GM21737 (cell line): ENCODE data around the gene HBM.
"Not testable (repeated sequence)": the region's sequence is repeated elsewhere in the genome, so short reads cannot be mapped to it uniquely, and the experiment has no call there.

Source experiments
- ATAC-seq: cut with Tn5 transposase; IDR thresholded peaks from one replicate; pipeline ENCODE4 v1.9.1; 2021; ENCODE audit warnings: mild to moderate bottlenecking, moderate library complexity; ENCODE audit not compliant: unreplicated experiment

The HBM gene

DNA sequence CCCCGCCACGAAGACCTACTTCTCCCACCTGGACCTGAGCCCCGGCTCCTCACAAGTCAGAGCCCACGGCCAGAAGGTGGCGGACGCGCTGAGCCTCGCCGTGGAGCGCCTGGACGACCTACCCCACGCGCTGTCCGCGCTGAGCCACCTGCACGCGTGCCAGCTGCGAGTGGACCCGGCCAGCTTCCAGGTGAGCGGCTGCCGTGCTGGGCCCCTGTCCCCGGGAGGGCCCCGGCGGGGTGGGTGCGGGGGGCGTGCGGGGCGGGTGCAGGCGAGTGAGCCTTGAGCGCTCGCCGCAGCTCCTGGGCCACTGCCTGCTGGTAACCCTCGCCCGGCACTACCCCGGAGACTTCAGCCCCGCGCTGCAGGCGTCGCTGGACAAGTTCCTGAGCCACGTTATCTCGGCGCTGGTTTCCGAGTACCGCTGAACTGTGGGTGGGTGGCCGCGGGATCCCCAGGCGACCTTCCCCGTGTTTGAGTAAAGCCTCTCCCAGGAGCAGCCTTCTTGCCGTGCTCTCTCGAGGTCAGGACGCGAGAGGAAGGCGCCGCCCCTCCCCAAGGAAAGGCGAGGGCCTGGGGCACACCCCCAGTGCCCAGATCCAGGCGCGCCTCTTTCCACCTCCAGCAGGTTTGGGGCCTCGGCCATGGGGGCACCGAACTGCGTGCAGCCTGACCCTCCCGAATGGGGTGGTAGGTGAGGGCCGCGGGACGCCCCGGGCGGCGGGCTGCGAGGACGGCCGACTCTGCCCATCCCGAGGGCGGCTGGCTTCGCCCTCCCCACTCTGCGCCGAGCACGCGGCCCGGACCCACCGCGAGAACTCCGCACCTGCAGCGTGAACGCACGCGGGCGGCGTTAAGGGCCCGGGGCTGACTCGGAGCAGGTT is 15.1 kb downstream of the HBM start:
- no peak for ATAC-seq

DNA sequence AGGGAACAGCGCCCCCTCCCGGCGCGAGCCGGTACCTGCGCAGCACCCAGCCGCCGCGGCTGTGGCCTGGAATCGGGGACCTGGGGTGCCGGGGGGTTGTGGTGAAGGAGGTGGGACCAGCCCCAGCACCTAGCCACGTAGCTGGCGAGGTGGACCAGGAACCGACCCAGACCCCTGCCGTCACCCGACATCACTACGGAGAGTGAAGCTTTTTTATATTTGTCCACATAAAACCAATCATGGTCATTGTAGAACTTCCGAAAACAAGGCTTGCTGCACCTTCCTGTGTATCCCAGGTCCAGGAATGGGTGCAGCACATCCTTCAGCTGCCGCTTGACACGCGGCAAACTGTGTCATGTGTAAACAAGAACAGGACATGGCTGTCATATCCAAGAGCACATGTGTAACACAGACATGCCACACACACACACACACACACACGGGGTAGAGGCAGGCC is 15.8 kb downstream of the HBM start:
- ATAC-seq = no peak

DNA sequence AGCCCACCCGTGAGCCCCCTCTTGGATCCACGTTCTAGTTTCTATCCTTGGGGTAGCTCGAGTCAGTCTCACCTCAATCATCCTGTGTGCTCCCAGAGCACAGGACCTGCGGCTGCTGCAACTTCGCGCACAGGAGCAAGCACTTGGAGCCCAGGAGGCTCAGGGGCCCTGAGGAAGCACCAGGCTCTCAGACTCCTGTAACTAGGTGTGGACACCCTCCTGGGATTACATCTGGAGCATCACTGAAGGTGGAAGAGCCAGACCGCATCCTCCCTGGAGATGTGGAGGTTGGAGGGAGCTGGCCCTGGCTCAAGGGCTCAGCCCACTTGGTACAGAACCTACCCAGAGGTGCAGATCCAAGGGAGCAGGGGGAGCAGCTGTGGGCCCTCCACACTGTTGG is 17.2 kb downstream of the HBM start:
- no peak for ATAC-seq

DNA sequence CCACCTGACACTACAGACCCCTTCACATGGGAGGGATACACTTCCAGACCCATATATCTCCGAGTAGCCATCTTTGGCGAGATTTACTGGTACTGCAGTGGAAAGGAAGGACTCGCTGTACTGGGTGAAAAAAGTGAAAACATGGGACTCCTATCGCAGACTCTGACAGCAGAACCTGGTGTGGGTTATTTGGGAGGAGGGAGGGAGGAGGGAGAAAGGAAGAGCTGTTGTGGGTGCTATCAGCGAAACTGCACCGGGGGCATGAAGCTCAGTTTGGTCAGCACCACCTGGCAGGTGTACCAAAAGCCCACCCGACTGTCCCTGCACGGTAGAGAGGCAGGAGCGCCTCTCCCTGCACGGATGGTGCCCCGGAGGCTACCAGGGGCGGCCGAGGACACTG is 19.4 kb downstream of the HBM start:
- ATAC-seq = no peak

DNA sequence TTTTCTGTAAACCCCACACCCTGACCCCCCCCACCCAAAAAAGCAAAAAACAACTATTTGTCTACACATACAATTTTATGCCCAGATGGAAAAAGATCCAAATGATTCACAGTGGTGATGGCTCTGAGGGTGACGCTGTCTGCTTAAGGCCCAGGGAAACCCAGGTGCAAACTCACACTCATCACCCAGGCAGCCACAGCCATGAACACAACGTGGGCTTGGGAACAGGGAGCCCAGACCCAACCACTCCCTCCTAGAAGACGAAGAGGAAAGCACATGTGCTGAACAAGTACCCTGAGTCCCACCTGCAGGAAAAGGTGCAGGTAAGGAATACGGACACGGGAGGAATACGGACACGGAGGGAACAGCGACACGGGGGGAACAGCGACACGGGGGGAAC is 19.9 kb downstream of the HBM start:
- no peak for ATAC-seq

DNA sequence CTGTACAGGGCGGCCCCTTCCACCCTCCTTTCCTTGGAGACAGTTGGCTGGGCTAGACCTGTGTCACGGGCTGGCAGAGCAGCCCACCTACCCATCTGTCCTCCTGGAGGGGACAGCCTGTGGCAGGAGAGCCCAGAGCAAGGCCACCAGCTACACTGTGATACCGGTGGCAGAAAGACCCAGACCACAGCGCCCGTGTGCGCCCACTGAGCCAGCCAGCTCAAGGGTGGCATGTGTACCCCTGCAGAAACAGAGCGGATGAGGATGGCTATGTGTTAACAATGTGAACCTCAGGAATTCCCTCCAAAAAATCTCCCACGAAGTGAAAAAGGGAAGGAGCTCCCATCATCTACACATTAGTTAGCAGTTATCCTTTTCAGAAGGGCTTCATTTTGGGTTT is 21.6 kb downstream of the HBM start:
- ATAC-seq = no peak

DNA sequence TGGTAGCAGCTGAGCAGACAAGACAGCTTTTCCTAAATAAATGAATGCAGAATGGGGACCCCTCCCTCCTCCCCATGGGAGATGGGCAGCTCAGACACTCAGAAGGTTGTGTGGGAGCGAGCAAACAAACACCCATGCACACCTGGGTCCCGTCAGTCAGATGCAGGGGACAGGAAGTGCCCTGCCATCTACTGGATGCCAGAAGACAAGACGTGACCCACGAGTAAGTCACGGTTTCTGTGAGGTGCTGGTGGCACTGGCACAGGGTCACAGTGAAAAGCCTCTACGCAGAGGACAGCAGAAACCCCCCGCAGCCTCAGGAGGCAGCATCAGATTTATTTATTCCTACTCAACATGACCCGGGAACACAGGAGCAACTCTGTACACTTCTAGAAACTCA is 22.9 kb downstream of the HBM start:
- ATAC-seq = no peak

DNA sequence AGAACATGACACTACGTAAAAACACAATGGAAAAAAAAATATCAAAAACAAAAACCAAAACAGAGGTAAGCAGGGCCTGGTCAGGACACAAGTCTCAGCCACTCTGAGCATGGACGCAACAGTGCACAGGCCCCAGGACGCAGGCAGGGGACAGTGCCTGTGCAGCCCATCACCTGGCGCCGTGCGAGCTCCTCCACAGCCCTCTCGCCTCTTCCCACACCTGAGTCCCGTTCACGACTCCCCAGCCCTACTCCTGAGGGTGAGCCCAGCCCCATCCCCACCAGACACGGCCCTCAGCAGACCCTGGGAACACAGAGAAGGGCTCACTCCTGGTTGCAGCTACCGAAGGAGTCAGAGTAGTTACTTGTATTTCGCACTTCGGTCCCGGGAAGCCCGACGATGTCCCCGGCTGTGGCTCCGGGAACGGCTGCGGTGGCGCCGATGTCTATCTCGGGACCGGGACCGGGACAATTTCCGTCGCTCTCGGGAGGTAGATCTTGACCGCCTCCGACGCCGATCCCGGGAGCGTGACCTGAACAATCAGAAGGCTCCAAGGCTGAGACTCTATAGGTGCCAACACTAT is 23.9 kb downstream of the HBM start:
- no peak for ATAC-seq

DNA sequence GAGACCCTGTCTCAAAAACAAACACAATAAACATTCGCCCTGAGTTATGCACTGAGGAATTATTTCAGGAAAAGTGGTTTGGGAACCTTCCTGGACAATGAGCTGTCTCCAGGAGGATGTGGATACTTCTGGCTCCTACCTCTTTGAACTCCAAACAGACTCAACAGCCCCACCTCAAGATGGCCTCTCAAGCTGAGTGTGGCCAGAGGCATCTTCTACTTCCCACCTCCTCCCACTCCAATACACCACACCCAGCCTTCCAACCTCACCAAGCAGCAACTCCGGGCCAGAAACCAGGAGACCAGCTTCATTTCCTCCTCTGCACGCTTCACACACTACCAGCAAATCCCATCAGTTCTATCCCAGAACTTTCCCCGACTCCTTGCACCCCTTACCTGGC is 26.1 kb downstream of the HBM start:
- no peak for ATAC-seq

DNA sequence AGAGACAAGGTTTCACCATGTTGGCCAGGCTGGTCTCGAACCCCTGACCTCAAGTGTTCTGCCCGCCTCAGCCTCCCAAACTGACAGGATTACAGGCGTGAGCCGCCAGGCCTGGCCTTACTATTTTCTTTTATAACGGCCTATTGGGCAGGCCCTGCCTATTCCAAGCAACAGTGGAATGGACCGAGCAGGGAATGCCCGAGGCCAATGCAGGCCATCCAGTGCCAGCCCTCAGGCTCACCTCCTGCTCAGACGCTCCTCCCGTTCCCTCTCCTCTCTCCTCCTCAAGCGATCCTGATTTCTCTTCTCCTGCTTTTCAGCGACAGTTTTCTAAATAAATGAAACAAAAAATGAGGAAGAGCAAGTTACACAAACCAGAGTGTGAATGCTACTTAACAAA is 26.9 kb downstream of the HBM start:
- no peak for ATAC-seq

DNA sequence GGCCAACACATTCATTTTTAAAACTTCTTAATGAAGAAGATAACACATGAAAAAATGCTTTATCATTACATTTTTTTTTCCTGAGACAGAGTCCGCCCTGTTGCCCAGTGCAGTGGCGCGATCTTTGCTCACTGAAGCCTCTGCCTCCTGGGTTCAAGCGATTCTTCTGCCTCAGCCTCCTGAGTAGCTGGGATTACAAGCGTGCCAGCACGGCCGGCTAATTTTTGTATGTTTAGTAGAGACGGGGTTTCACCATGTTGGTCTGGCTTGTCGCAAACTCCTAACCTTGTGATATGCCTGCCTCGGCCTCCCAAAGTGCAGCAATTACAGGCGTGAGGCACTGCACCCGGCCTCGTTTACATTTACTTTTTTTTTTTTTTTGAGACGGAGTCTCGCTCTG is 27.7 kb downstream of the HBM start:
- ATAC-seq = no peak

DNA sequence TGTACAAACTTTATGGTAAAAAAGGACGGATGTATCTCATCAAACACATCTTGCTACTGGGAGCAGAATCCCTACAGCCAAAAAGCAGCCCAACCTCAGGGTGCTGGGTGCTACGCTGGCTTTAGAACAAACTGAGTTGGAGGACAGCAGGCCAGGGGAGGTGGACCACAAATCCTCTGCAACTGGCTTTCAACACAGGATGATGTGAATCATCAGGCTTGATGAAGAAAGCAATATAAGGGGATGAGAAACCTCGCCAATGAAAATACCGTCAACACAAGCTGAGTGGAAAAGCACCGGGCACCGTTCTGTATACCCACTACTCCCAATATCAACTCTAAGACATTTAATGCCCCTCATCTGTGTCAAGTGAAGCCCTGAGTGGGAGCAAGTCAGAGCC is 28.7 kb downstream of the HBM start:
- ATAC-seq = no peak

DNA sequence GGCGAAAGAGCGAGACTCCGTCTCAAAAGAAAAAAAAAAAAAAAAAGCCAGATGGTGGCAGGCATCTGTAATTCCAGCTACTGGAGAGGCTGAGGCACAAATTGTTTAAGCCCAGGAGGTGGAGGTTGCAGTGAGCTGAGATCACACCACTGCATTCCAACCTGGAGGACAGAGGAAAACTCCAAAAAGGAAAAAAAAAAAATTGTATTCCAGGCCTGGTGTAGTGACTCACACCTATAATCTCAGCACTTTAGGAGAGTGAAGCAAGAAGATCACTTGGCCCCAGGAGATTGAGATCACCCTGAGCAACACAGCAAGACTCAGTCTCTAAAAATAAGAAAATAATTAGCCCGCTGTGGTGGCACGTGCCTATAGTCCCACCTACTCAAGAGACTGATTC is 34.6 kb downstream of the HBM start:
- ATAC-seq = no peak

DNA sequence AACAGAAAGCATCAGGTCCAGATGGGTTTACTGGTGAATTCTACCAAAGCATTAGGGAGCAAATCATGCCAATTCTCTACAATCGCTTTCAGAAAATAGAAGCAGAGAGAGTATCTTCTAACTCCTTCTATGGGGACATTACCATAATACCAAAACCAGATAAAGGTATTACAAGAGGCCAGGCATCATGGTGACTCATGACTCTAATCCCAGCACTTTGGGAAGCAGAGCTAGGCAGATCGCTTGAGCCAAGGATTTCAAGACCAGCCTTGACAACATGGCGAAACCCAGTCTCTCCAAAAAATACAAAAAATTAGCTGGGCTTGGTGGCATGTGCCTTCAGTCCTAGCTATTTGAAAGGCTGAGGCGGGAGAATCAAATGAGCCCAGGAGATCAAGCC is 37.5 kb downstream of the HBM start:
- no peak for ATAC-seq

DNA sequence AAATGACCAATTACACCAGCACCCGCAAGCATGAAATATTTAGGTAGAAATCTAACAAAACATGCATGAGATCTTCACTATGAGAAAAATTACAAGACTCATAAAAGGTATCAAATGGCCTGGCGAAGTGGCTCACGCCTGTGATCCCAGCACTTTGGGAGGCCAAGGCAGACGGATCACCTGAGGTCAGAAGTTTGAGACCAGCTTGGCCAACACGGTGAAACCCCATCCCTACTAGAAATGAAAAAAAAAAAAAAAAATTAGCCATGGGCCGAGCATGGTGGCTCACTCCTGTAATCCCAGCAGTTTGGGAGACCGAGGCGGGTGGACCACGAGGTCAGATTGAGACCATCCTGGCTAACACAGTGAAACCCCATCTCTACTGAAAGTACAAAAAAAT is 38.3 kb downstream of the HBM start:
- not testable (repeated sequence) for ATAC-seq

DNA sequence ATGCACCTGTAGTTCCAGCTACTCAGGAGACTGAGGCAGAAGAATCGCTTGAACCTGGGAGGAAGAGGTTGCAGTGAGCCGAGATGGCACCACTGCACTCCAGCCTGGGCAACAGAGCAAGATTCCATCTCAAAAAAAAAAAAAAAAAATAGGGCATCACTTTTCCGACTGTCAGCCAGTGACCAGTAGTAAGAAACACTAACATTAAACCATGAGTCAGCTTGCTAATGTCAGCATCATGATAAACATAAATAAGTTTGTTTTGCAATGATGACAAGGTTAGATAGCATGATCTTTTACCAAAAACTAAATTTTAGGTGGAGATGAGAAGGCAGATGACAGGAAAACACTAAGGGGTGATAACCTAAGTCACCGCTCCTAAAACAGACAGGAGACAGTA is 43.6 kb downstream of the HBM start:
- ATAC-seq = not testable (repeated sequence)

DNA sequence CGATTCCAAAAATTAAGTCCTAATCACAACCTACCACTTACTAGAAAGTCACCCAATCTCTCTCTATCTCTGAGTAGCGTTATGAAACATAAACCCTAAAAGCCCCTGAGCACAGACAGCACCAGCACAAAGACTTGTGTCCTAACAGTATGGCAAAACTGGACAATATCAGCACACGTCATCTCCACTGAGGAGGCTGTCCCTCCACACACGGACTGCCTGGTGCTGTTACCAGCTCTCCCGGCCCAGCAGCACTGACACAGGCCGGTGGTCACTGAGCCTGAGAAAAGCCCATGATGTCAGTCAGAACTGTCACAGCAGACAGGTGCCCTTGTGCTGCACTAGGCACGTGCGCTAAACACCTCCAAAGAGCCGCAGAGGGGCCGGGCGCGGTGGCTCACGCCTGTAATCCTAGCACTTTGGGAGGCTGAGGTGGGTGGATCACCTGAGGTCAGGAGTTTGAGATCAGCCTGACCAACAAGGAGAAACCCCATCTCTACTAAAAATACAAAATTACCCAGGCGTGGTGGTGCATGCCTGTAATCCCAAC is 45.9 kb downstream of the HBM start:
- not testable (repeated sequence) for ATAC-seq

DNA sequence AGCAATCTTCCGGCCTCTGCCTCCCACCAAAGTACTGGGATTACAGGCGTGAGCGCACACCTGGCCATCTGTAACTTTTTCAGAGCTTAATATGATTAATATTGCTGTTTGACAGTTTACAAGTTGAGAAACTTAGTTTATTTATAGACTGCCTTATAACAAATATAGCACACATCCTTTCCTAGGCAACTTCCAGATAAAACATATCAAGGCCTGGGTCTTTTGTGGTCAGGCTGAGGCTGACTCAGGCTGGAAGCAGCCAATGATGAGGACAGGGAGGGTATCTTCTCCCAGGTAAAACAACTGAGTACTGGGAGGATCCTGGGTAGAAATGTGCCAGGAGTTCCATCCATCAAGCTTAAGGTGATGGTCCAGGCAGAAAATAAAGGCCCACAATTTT is 47.2 kb downstream of the HBM start:
- ATAC-seq = no peak
